ENCODE measurements around the gene ELAVL1. TPM values are rescaled to one million over a fixed set of nuclear protein-coding genes. Genes with fewer than 3 reads are reported as not detected.

ELAVL1 gene
- total RNA-seq, 2 donors from 2014 or later: 31.0 to 37.4 TPM

- Histone ChIP-seq H3K4me3 (no peak overlapping the region), H3K9me3 (no peaks in the 10 kb centered on the region), H3K27me3 (no peaks in the 10 kb centered on the region), H3K4me1 (peaks cover 0 to 19% of the 10 kb centered on the region in 2 donors), H3K36me3 (peaks cover 29% of the 10 kb centered on the region), H3K27ac (peak overlapping the region in 1 of 2 donors; percentile 9)
- no peak for DNase-seq (ENCODE audit: low spot score)
- peak; percentile 48 to 83 for TF ChIP-seq CTCF (IDR thresholded peaks at IDR 0.05)
These were observed 34.6 kb downstream of the ELAVL1 start for GRCh38 chr19:7970716-7971448.

- Histone ChIP-seq H3K9me3 (no peaks in the 10 kb centered on the region), H3K4me3 (no peak overlapping the region), H3K27ac (no peak overlapping the region), H3K27me3 (no peaks in the 10 kb centered on the region), H3K4me1 (peaks cover 0 to 6% of the 10 kb centered on the region in 2 donors), H3K36me3 (peaks cover 31% of the 10 kb centered on the region)
- no peak for TF ChIP-seq CTCF (IDR thresholded peaks at IDR 0.05)
- DNase-seq (ENCODE audit: low spot score): no peak
These were observed 35.9 kb downstream of the ELAVL1 start for GRCh38 chr19:7969555-7969939.

- Histone ChIP-seq H3K36me3 (peaks cover 37% of the 10 kb centered on the region), H3K27me3 (no peaks in the 10 kb centered on the region), H3K27ac (no peak overlapping the region), H3K4me3 (no peak overlapping the region), H3K4me1 (no peaks in the 10 kb centered on the region), H3K9me3 (no peaks in the 10 kb centered on the region)
- TF ChIP-seq CTCF (IDR thresholded peaks at IDR 0.05): no peak
- DNase-seq (ENCODE audit: low spot score): no peak
These were observed 36.5 kb downstream of the ELAVL1 start for GRCh38 chr19:7968796-7969554.

- Histone ChIP-seq H3K27me3 (no peaks in the 10 kb centered on the region), H3K27ac (no peak overlapping the region), H3K4me1 (no peaks in the 10 kb centered on the region), H3K36me3 (peaks cover 37% of the 10 kb centered on the region), H3K4me3 (no peak overlapping the region), H3K9me3 (no peaks in the 10 kb centered on the region)
- DNase-seq (ENCODE audit: low spot score): no peak
- no peak for TF ChIP-seq CTCF (IDR thresholded peaks at IDR 0.05)
These were observed 37.2 kb downstream of the ELAVL1 start for GRCh38 chr19:7968008-7968795.

GRCh38 chr19:7965921-7966665, 39.3 kb downstream of the ELAVL1 start:
- Histone ChIP-seq H3K4me3 (no peak overlapping the region), H3K27ac (no peak overlapping the region), H3K9me3 (no peaks in the 10 kb centered on the region), H3K27me3 (no peaks in the 10 kb centered on the region), H3K4me1 (no peaks in the 10 kb centered on the region), H3K36me3 (peaks cover 46% of the 10 kb centered on the region)
- no peak for DNase-seq (ENCODE audit: low spot score)
- no peak for TF ChIP-seq CTCF (IDR thresholded peaks at IDR 0.05)

Data from right atrium auricular region (tissue), 2 donors.